GM18505 (cell line): ENCODE results near the gene DPH1.
A peak's percentile ranks its signal among the peaks of the same experiment; 100 is the strongest.
"Not testable (repeated sequence)": the region's sequence is repeated elsewhere in the genome, so short reads cannot be mapped to it uniquely, and the experiment has no call there.

Experiments used
- ATAC-seq: cut with Tn5 transposase; IDR thresholded peaks from one replicate; pipeline ENCODE4 v1.9.1; 2021; ENCODE audit not compliant: unreplicated experiment
- POLR2A ChIP-seq: IDR thresholded peaks from 4 replicates; pipeline ENCODE4 v1.6.1; 2011; ENCODE audit warnings: borderline replicate concordance; ENCODE audit not compliant: insufficient read depth, insufficient read length; ENCODE audit errors: extremely low read depth

DPH1 gene

GRCh38 chr17:2029911-2030778 is at the start of gene DPH1:
Gene DPH1, plus strand, starts transcription at chr17:2030153. Its CDS starts 17 bp downstream, at chr17:2030170.
- peak; percentile 60 for TF ChIP-seq POLR2A
- peak; percentile 59 for ATAC-seq

DNA sequence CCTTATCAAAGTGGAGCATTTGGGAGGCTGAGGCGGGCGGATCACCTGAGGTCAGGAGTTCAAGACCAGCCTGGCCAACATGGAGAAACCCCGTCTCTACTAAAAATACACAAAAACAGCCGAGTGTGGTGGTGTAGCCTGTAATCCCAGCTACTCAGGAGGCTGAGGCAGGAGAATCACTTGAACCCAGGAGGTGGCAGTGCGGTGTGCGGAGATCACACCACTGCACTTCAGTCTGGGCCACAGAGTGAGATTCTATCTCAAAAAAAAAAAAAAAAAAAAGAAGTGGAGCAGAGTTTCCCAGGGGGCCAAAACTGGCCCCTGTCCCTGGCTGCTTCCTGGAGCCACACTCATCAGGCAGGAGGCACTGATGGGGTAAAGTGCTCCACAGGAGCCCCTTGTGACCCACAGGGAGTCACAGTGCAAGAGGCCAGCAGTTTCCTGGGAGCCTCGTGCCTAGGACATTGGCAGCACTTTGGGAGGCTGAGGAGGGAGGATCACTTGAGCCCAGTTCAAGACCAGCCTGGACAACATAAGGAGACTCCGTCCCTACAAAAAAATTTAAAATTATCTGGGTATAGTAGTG is 49.2 kb upstream of the DPH1 start:
- no peak for ATAC-seq
- no peak for TF ChIP-seq POLR2A

DNA sequence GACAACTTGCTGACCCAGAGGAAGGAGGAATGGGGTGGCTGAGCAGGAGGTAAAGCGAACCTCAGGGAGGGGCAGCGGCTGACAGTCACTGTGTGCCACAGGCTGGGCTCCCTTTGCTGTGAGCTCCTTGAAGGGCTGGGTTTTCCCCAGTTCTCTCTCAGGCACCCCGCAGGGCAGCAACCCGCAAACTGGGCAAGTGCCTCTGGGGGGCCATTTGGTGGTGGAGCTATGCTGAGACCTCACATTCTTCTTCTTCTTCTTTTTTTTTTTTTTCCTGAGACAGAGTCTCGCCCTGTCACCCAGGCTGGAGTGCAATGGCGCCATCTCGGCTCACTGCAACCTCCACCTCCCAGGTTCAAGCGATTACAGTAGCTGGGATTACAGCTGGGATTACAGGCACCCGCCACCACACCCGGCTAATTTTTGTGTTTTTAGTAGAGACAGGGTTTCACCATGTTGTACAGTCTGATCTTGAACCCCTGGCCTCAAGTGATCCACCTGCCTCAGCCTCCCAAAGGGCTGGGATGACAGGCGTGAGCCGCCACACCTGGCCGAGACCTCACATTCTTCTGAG is 47.1 kb upstream of the DPH1 start:
- not testable (repeated sequence) for ATAC-seq

- TF ChIP-seq POLR2A: no peak
- no peak for ATAC-seq
Observed at GRCh38 chr17:1985093-1985492, 44.9 kb upstream of the DPH1 start.

DNA sequence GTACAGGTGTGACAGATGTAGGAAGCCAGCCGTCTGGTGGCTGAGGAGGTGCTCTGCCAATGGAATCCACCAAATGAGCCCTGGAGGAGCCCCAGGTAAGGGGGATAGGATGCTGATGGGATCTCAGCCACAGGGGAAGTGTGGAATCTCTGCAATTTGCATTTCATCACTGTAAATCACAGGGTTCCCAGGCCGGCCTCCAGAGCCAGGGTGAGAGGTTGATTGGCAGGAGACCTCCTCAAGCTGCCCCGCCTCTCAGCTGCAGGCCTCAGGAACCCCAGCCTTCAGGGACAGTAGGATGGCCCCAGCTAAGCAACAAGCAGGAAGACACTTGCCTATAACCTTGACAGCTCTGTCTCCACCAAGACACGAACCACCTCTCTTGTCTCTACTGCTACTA is 44.3 kb upstream of the DPH1 start:
- no peak for TF ChIP-seq POLR2A
- ATAC-seq: no peak

DNA sequence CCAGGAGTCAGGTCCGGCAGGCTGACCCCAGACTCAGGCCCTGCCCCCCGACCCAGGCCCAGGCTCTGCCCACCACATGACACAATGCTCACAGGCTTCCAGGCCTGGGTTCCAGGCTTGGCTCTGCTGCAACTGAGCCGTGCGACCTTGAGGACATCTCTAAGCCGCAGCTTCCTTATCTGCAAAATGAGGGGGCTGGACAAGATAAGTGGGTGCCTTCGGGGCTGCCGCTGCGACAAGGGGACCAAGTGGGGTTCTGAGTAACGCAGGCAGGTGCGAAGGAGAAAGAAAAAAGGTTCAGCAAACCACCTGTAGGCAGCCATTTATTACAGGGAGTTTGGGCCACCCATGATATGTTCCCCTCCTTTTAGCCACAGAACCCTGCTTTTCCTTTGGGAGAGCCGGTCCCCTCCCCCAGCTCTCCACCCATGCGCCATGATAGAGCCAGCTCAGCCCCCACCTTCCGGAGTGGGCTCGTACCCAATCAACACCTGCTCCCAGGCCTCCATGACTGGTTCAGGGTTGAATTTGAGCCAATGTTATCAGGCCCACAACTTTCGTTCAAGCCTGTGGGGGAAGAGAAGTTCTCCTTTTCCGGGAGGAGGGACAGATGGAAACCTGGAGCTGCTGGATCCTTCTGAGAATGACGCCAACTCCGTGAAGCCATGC is 43.0 kb upstream of the DPH1 start:
- TF ChIP-seq POLR2A: no peak
- ATAC-seq: no peak

GRCh38 chr17:1989135-1989534 is 40.8 kb upstream of the DPH1 start:
- no peak for ATAC-seq
- TF ChIP-seq POLR2A: no peak

DNA sequence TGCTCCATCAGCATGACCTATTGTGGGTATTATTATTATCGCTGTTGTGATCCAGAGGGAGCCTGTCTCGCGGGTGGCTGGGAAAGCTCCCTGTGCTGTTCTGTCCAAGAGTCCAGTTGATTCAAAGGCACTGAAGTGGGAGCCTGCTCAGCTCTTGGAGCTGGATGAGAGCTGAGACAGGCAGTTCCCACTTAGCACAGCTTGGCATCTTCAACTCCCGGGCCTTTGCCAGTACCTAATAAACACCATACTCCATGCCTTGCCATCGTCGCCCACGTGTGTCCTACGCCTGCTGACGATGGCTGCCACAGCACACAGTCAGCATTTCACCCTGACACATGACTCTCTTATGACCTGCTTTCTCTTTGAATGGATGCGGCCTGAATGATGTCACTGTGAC is 37.4 kb upstream of the DPH1 start:
- TF ChIP-seq POLR2A: no peak
- ATAC-seq: no peak

- TF ChIP-seq POLR2A: no peak
- ATAC-seq: no peak
Observed at GRCh38 chr17:1994707-1995106, 35.2 kb upstream of the DPH1 start.

- no peak for ATAC-seq
- TF ChIP-seq POLR2A: no peak
Observed at GRCh38 chr17:1995321-1995892, 34.5 kb upstream of the DPH1 start.

GRCh38 chr17:1995907-1996799 is 33.8 kb upstream of the DPH1 start:
- ATAC-seq: no peak
- no peak for TF ChIP-seq POLR2A

GRCh38 chr17:1996800-1997288 is 33.1 kb upstream of the DPH1 start:
- ATAC-seq: no peak
- no peak for TF ChIP-seq POLR2A
